ENCODE measurements around the gene EIF4E.

DNA sequence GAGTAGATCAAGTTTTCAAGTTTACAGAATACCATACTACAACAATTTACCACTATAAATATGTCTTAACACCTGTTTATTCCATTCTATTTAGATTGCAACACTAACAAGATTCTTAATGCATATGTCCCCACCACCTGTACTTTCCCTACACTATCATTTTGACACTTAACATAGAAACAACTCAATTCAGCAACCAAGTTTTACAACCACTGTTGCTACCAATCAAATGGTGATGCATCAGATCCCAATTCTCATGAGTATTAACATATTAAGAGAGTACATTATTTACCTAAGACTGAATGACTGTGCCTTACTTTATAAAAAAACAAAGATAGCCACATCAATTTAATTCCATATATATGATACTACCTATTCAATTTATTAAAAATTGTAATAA, 49.4 kb downstream of the EIF4E start:
- TF ChIP-seq, protein P1, sequence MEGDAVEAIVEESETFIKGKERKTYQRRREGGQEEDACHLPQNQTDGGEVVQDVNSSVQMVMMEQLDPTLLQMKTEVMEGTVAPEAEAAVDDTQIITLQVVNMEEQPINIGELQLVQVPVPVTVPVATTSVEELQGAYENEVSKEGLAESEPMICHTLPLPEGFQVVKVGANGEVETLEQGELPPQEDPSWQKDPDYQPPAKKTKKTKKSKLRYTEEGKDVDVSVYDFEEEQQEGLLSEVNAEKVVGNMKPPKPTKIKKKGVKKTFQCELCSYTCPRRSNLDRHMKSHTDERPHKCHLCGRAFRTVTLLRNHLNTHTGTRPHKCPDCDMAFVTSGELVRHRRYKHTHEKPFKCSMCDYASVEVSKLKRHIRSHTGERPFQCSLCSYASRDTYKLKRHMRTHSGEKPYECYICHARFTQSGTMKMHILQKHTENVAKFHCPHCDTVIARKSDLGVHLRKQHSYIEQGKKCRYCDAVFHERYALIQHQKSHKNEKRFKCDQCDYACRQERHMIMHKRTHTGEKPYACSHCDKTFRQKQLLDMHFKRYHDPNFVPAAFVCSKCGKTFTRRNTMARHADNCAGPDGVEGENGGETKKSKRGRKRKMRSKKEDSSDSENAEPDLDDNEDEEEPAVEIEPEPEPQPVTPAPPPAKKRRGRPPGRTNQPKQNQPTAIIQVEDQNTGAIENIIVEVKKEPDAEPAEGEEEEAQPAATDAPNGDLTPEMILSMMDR (conservative IDR thresholded peaks at IDR 0.05; ENCODE audit: low read depth, low read length) = no peak
- TF ChIP-seq EZH2 (IDR thresholded peaks at IDR 0.05; ENCODE audit: borderline replicate concordance, low read depth, low read length, poor library complexity, severe bottlenecking) = no peak
